Measurements from ENCODE around the gene RFX7.

The RFX7 gene

DNA sequence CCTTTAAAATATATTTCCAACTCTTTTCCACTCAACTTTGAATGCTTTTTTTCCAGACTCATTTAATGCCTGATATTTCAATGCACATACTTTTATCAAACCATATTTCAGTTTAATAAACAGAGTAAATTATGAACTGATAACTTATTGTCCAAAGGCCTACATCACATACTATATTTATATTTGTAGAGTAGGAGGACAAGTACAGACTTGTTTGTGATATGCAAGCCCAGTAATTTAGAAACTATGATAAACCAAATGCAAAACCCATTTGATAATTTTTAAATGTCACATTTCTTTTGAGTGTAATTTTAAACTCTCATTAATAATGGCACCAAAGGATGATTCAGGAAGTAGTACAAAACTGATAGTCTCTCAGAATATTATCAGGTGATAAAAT, 3.3 kb downstream of the RFX7 start:
- Histone ChIP-seq H3K27me3 (ENCODE audit: insufficient read depth, low read depth, severe bottlenecking) (no peaks in the 10 kb centered on the region), H3K4me3 (ENCODE audit: low read depth, low read length) (no peak overlapping the region), H3K36me3 (no peaks in the 10 kb centered on the region; the same call in 1 of the 2 replicates), H3K9me3 (ENCODE audit: severe bottlenecking) (no peaks in the 10 kb centered on the region), H3K27ac (no peak overlapping the region)
- TF ChIP-seq, protein P1, sequence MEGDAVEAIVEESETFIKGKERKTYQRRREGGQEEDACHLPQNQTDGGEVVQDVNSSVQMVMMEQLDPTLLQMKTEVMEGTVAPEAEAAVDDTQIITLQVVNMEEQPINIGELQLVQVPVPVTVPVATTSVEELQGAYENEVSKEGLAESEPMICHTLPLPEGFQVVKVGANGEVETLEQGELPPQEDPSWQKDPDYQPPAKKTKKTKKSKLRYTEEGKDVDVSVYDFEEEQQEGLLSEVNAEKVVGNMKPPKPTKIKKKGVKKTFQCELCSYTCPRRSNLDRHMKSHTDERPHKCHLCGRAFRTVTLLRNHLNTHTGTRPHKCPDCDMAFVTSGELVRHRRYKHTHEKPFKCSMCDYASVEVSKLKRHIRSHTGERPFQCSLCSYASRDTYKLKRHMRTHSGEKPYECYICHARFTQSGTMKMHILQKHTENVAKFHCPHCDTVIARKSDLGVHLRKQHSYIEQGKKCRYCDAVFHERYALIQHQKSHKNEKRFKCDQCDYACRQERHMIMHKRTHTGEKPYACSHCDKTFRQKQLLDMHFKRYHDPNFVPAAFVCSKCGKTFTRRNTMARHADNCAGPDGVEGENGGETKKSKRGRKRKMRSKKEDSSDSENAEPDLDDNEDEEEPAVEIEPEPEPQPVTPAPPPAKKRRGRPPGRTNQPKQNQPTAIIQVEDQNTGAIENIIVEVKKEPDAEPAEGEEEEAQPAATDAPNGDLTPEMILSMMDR (IDR thresholded peaks at IDR 0.05; ENCODE audit: low read depth, low read length): no peak
- DNase-seq: no peak

DNA sequence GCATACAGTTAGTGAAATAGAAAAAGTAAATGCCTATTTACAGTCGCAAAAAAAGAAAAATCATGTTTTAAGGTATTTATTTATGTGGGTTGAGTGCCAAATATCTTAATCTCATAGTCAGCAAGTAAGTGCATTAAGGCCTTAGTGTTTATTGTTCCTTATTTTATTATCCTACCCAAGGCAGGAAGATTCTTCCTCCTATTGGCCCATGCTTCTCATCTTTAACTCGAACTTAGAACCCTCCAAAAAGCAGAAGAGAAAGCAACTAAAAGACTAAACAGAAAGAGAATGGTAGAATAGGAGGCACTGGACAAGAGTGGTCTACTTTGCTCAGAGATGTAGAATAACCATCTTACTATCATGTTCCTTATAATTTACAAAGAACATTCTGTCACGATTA, 7.5 kb downstream of the RFX7 start:
- H3K9me3 ChIP-seq (ENCODE audit: severe bottlenecking): peaks cover 10% of the 10 kb centered on the region
- no peaks in the 10 kb centered on the region for H3K27me3 ChIP-seq (ENCODE audit: insufficient read depth, low read depth, severe bottlenecking)
- no peak overlapping the region for H3K27ac ChIP-seq
- no peaks in the 10 kb centered on the region; the same call in 1 of the 2 replicates for H3K36me3 ChIP-seq
- no peak overlapping the region for H3K4me3 ChIP-seq (ENCODE audit: low read depth, low read length)
- TF ChIP-seq, protein P1 (IDR thresholded peaks at IDR 0.05; ENCODE audit: low read depth, low read length): no peak
- DNase-seq: no peak

DNA sequence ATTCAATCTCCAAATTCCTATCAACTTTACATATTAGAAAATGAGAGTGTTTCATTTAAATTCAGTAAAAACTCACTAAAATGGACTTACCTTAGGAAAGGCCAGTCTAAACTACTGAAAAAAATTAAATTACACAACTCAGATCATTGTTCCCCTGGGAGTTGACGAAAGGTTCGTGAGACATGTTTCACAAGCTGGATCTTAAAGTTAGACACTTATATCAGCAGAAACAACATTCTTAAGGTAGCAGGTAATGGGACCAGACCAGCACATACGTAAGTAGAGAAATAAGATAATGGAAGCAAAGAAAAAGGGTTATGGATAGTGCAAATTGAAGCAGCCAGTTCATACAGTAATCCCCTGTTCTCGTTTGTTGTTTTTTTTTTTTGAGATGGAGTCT, 8.9 kb downstream of the RFX7 start:
- no peak overlapping the region for H3K27ac ChIP-seq
- H3K4me3 ChIP-seq (ENCODE audit: low read depth, low read length): no peak overlapping the region
- no peaks in the 10 kb centered on the region for H3K27me3 ChIP-seq (ENCODE audit: insufficient read depth, low read depth, severe bottlenecking)
- no peaks in the 10 kb centered on the region; the same call in 1 of the 2 replicates for H3K36me3 ChIP-seq
- no peak for DNase-seq
- TF ChIP-seq, protein P1 (IDR thresholded peaks at IDR 0.05; ENCODE audit: low read depth, low read length): no peak
- peaks cover 10% of the 10 kb centered on the region for H3K9me3 ChIP-seq (ENCODE audit: severe bottlenecking)

DNA sequence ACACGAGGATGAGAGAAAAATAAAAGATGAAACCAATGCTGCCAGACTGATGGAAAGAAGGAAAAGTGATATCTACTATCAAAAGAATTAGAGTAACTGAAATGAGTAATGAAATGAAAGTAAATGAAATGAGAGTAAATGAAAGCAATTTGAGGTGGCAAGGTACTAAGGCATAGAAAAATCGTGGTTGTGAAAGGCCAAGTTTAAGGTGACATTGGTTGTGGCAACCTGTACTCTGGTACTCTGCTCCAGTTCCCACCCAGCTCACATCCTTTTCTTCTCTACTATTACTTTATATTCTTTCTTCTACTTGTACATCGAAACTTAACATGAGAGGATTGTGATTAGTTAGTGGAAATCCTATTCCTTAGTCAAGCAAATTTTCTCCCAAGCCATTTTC, 10.1 kb downstream of the RFX7 start:
- H3K36me3 ChIP-seq: no peaks in the 10 kb centered on the region
- TF ChIP-seq, protein P1 (IDR thresholded peaks at IDR 0.05; ENCODE audit: low read depth, low read length): no peak

DNA sequence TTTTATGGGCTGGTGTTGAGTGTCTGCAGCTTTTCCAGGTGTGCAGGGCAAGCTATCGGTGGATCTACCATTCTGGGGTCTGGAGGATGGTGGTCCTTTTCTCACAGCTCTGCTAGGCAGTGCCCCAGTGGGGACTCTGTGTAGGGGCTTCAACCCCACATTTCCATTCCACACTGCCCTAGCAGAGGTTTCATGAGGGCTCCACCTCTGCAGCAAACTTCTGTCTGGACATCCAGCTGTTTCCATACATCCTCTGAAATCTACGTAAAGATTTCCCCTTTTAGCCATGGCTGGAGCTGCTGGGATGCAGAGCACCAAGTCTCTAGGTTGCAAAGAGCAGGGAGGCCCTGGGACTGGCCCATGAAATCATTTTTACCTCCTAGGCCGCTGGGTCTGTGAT, 11.6 kb downstream of the RFX7 start:
- H3K36me3 ChIP-seq: no peaks in the 10 kb centered on the region
- peaks cover 10% of the 10 kb centered on the region for H3K9me3 ChIP-seq (ENCODE audit: severe bottlenecking)
- TF ChIP-seq, protein P1 (IDR thresholded peaks at IDR 0.05; ENCODE audit: low read depth, low read length): no peak
- no peak for DNase-seq
- no peak overlapping the region for H3K4me3 ChIP-seq (ENCODE audit: low read depth, low read length)
- no peaks in the 10 kb centered on the region for H3K27me3 ChIP-seq (ENCODE audit: insufficient read depth, low read depth, severe bottlenecking)
- no peak overlapping the region for H3K27ac ChIP-seq

More for the DNA sequence above, 10.1 kb downstream of the RFX7 start:
- no peak overlapping the region for H3K4me3 ChIP-seq (ENCODE audit: low read depth, low read length)
- DNase-seq: no peak
- peaks cover 10% of the 10 kb centered on the region for H3K9me3 ChIP-seq (ENCODE audit: severe bottlenecking)
- H3K27ac ChIP-seq: no peak overlapping the region
- no peaks in the 10 kb centered on the region for H3K27me3 ChIP-seq (ENCODE audit: insufficient read depth, low read depth, severe bottlenecking)

DNA sequence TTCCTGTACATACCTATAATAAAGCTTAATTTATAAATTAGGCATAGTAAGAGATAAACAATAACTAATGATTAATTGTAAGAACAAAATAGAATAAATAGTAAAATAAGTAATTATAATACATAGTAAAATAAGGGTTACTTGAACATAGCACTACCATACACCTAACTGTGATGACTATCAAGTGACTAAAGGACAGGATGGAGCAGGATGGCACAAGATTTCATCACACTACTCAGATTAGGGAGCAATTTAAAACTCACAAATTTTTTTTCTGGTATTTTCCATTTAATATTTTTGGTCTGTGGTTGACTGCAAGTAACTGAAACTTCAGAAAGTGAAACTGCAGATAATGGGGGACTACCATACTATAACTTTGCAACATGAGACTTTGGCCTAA, 14.8 kb downstream of the RFX7 start:
- peaks cover 10% of the 10 kb centered on the region for H3K9me3 ChIP-seq (ENCODE audit: severe bottlenecking)

More for the DNA sequence above, 14.8 kb downstream of the RFX7 start:
- TF ChIP-seq, protein P1 (IDR thresholded peaks at IDR 0.05; ENCODE audit: low read depth, low read length): no peak
- no peaks in the 10 kb centered on the region for H3K36me3 ChIP-seq
- DNase-seq: no peak
- no peaks in the 10 kb centered on the region for H3K27me3 ChIP-seq (ENCODE audit: insufficient read depth, low read depth, severe bottlenecking)
- H3K4me3 ChIP-seq (ENCODE audit: low read depth, low read length): no peak overlapping the region
- no peak overlapping the region for H3K27ac ChIP-seq

Data from WERI-Rb-1 (cell line).